SK-N-SH (cell line): Measurements from ENCODE around the gene COQ6. TPM values are rescaled to one million over a fixed set of nuclear protein-coding genes. Genes with fewer than 3 reads are reported as not detected.

Experiments used
- CTCF ChIA-PET: fragments of 300-600, 350-600 bp; formaldehyde crosslinking; extraction: SDS; loops from one replicate; lab custom pipeline; 2021; lab: Yijun Ruan, JAX
- POLR2A ChIA-PET: fragments of 350-600 bp; sonication (Branson Sonifier 250); formaldehyde crosslinking; extraction: SDS; loops from one replicate; lab custom pipeline; 2020; ENCODE audit warnings: antibody characterized with exemption, inconsistent platforms; lab: Yijun Ruan, JAX
- DNase-seq: peaks from one replicate; pipeline ENCODE4 v3.0.0; 2012
- H2AFZ ChIP-seq: fragments of 200-600 bp; sonication (generic); 2 replicates; pipeline ENCODE4 v1.8.1; 2016; ENCODE audit warnings: antibody characterized with exemption, mild to moderate bottlenecking, low read depth
- H3F3A ChIP-seq: fragments of 200-600 bp; sonication (generic); replicated peaks from 2 replicates; pipeline ENCODE3; 2016; ENCODE audit warnings: antibody characterized with exemption, mild to moderate bottlenecking; ENCODE audit not compliant: insufficient read depth
- H3K27ac ChIP-seq, 2 experiments: fragments of 200-500 bp in 1 of 2; fragments of 200-600 bp in 1 of 2; sonication (Bioruptor generic) in 1 of 2; sonication (generic), shearing (Covaris generic) in 1 of 2; 2 replicates each; pipeline versions ENCODE4 v1.5.1 to v1.6.1; 2014 to 2016; ENCODE audit warnings: low read depth in 2 of 2, inconsistent platforms in 1 of 2, low read length in 1 of 2, mild to moderate bottlenecking in 1 of 2, mixed read lengths in 1 of 2
- H3K27me3 ChIP-seq: fragments of 200-600 bp; sonication (generic), shearing (Covaris generic); 2 replicates; pipeline ENCODE4 v1.6.1; 2016; ENCODE audit warnings: mixed run types; ENCODE audit not compliant: insufficient read depth
- H3K36me3 ChIP-seq, 2 experiments: fragments of 200-500 bp in 1 of 2; fragments of 200-600 bp in 1 of 2; sonication (Bioruptor generic) in 1 of 2; sonication (generic) in 1 of 2; replicated peaks in 1 of 2; 2 replicates each; pipeline versions ENCODE3 to v1.5.1; 2014 to 2016; ENCODE audit warnings: low read length in 1 of 2, mild to moderate bottlenecking in 1 of 2; ENCODE audit not compliant: insufficient read depth in 2 of 2, control insufficient read depth in 1 of 2
- H3K4me1 ChIP-seq, 2 experiments: fragments of 200-500 bp in 1 of 2; fragments of 200-600 bp in 1 of 2; sonication (Bioruptor generic) in 1 of 2; sonication (generic), shearing (Covaris generic) in 1 of 2; 2 replicates each; pipeline versions ENCODE4 v1.5.1 to v1.6.1; 2014 to 2016; ENCODE audit warnings: low read depth in 1 of 2, low read length in 1 of 2, mixed run types in 1 of 2; ENCODE audit not compliant: insufficient read depth in 2 of 2, control insufficient read depth in 1 of 2
- H3K4me2 ChIP-seq: fragments of 200-600 bp; sonication (generic), shearing (Covaris generic); 2 replicates; pipeline ENCODE4 v1.6.1; 2017; ENCODE audit warnings: mixed run types
- H3K4me3 ChIP-seq, 2 experiments: fragments of 200-500 bp in 1 of 2; fragments of 200-600 bp in 1 of 2; sonication (Bioruptor generic) in 1 of 2; sonication (generic), shearing (Covaris generic) in 1 of 2; 2 replicates each; pipeline versions ENCODE4 v1.5.1 to v1.8.1; 2014 to 2016; ENCODE audit warnings: low read depth in 2 of 2, inconsistent platforms in 1 of 2, low read length in 1 of 2, mild to moderate bottlenecking in 1 of 2, mixed read lengths in 1 of 2, moderate library complexity in 1 of 2
- H3K79me2 ChIP-seq: fragments of 200-600 bp; sonication (generic); 2 replicates; pipeline ENCODE4 v1.8.1; 2017; ENCODE audit warnings: mild to moderate bottlenecking; ENCODE audit not compliant: insufficient read depth
- H3K9ac ChIP-seq: fragments of 200-600 bp; sonication (generic); 2 replicates; pipeline ENCODE4 v1.6.1; 2017; ENCODE audit warnings: mixed run types
- H3K9me2 ChIP-seq: fragments of 200-600 bp; sonication (generic); 2 replicates; pipeline ENCODE4 v1.6.1; 2017; ENCODE audit warnings: mixed run types
- H3K9me3 ChIP-seq: fragments of 200-600 bp; sonication (generic); 2 replicates; pipeline ENCODE4 v1.6.1; 2017; ENCODE audit warnings: mixed run types, mild to moderate bottlenecking, moderate library complexity
- H4K20me1 ChIP-seq: fragments of 200-600 bp; sonication (generic); 2 replicates; pipeline ENCODE4 v1.6.1; 2017; ENCODE audit warnings: mild to moderate bottlenecking, mixed run types; ENCODE audit not compliant: insufficient read depth
- CTCF ChIP-seq: fragments of 200-600 bp; sonication (generic); IDR thresholded peaks from 2 replicates; pipeline ENCODE4 v1.6.1; 2017; ENCODE audit warnings: antibody characterized with exemption, mild to moderate bottlenecking, moderate library complexity
- ELF1 ChIP-seq: IDR thresholded peaks from 2 replicates; pipeline ENCODE4 v1.4.0; 2012
- EP300 ChIP-seq, 2 experiments: IDR thresholded peaks; 2 replicates each; pipeline versions ENCODE4 v1.4.0 to v1.6.1; 2012; ENCODE audit warnings: borderline replicate concordance in 1 of 2, low read depth in 1 of 2, low read length in 1 of 2
- FOSL2 ChIP-seq: IDR thresholded peaks from 2 replicates; pipeline ENCODE4 v1.4.0; 2012; ENCODE audit warnings: low read depth, mild to moderate bottlenecking, moderate library complexity, borderline replicate concordance
- FOXJ3 ChIP-seq: sonication (generic); formaldehyde crosslinking; IDR thresholded peaks from 2 replicates; pipeline ENCODE4 v1.5.1; 2020; ENCODE audit warnings: mild to moderate bottlenecking, missing genetic modification reagents
- GATA2 ChIP-seq: sonication (generic); formaldehyde crosslinking; IDR thresholded peaks from 2 replicates; pipeline ENCODE4 v1.5.0; 2020; ENCODE audit warnings: mild to moderate bottlenecking, missing genetic modification reagents
- MAX ChIP-seq: IDR thresholded peaks from 2 replicates; pipeline ENCODE4 v1.4.0; 2012; ENCODE audit warnings: low read depth
- MEF2A ChIP-seq: IDR thresholded peaks from 2 replicates; pipeline ENCODE4 v1.4.0; 2012; ENCODE audit warnings: low read depth, borderline replicate concordance
- MXI1 ChIP-seq: IDR thresholded peaks from 2 replicates; pipeline ENCODE4 v1.6.1; 2012; ENCODE audit warnings: mild to moderate bottlenecking, low read depth, low read length, improper control_type of control experiment
- NFIC ChIP-seq: IDR thresholded peaks from 2 replicates; pipeline ENCODE4 v1.4.0; 2012; ENCODE audit warnings: borderline replicate concordance
- RFX5 ChIP-seq: IDR thresholded peaks from 2 replicates; pipeline ENCODE4 v1.6.1; 2012; ENCODE audit warnings: mild to moderate bottlenecking, improper control_type of control experiment, low read length
- RXRA ChIP-seq: IDR thresholded peaks from 2 replicates; pipeline ENCODE4 v1.4.0; 2012; ENCODE audit warnings: low read depth, mild to moderate bottlenecking, borderline replicate concordance
- SMC3 ChIP-seq: IDR thresholded peaks from 2 replicates; pipeline ENCODE4 v1.6.1; 2012; ENCODE audit warnings: low read depth, low read length, improper control_type of control experiment
- TAF1 ChIP-seq: IDR thresholded peaks from 2 replicates; pipeline ENCODE4 v1.6.1; 2012; ENCODE audit warnings: low read depth, mild to moderate bottlenecking, low read length, moderate library complexity, borderline replicate concordance
- WGBS: methylation state at CpG from one replicate; pipeline ENCODE4 v1.1.6; 2017; ENCODE audit warnings: low lambda C conversion rate; 5-methylcytosine and 5-hydroxymethylcytosine counted together
- polyA plus RNA-seq, 3 experiments: library from polyadenylated mRNA; depleted of rRNA; stranded (reverse); fragments of >200 nt; gene quantifications; 2 replicates each; pipeline ENCODE4 v1.2.3, GENCODE V29; 2012
- TF ChIP-seq, protein P1 (sequence below): IDR thresholded peaks from 2 replicates; pipeline ENCODE4 v1.4.0; 2012; ENCODE audit warnings: low read depth, borderline replicate concordance
- TF ChIP-seq, protein P2 (sequence below): IDR thresholded peaks from 2 replicates; pipeline ENCODE4 v1.6.1; 2012; ENCODE audit warnings: mild to moderate bottlenecking, low read depth, low read length, moderate library complexity

The COQ6 gene
- polyA plus RNA-seq, 1 of the 3 experiments (the other 2 are of a cell fraction) = 38.8 TPM

GRCh38 chr14:73937012-73937411, 13.1 kb upstream of the COQ6 start:
- no peak overlapping the region for H3K4me2 ChIP-seq
- H2AFZ ChIP-seq = no peak overlapping the region
- no peaks in the 10 kb centered on the region for H3K9me3 ChIP-seq
- H3K9ac ChIP-seq = no peak overlapping the region
- H3K79me2 ChIP-seq = no peaks in the 10 kb centered on the region
- CTCF ChIA-PET = interaction anchor here (2.1 kb wide), 1 partner anchor 16 kb away, joined by 7 read pairs; no protein-coding TSS in a partner anchor
- no peaks in the 10 kb centered on the region for H3K27me3 ChIP-seq
- H3F3A ChIP-seq = peaks cover 11% of the 10 kb centered on the region
- no peaks in the 10 kb centered on the region for H3K9me2 ChIP-seq
- H3K4me3 ChIP-seq = no peak overlapping the region
- H3K27ac ChIP-seq = no peak overlapping the region
- TF ChIP-seq EP300 (IDR thresholded peaks at IDR 0.05; ENCODE audit: borderline replicate concordance in 1 of 2, low read depth in 1 of 2, low read length in 1 of 2) = no peak
- TF ChIP-seq, all 33 proteins: peak for 0
- DNase-seq = no peak
- Histone ChIP-seq H3K36me3 (peaks cover 26 to 46% of the 10 kb centered on the region in 2 experiments), H3K4me1 (no peaks in the 10 kb centered on the region; a peak in 1 of 4 replicates), H4K20me1 (no peaks in the 10 kb centered on the region)
- WGBS = 90% methylated on average over 2 of the region's 2 CpGs
- POLR2A ChIA-PET = no interaction called here

DNA sequence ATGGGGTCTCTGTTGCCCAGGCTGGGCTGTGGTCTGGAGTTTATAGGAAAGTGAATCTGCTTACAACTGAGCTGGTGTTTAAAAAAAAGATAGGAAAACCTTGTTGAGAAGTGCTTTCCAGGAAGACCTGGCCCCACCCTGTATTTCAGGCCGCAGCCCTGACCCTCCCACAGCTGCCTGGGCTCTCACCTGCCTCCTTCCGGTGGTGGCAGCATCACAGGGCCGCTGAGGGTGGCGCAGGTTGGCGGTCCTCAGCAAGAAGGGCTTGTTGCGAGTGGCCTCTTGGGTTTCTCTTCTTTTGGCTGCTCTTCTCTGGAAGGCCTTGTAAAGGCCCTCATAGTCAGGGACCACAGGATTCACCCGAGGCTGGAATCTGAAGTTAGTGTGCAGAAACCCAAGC, 7.9 kb upstream of the COQ6 start:
- H4K20me1 ChIP-seq = no peaks in the 10 kb centered on the region
- CTCF ChIA-PET = interaction anchor here (1.4 kb wide), 1 partner anchor 8 kb away, joined by 4 read pairs; the partner anchor contains the start of genes COQ6 and FAM161B
- no peaks in the 10 kb centered on the region for H3K9me3 ChIP-seq
- peaks cover 2 to 24% of the 10 kb centered on the region in 2 experiments for H3K36me3 ChIP-seq
- no peaks in the 10 kb centered on the region for H3K79me2 ChIP-seq
- no peak for DNase-seq
- TF ChIP-seq, protein P1, sequence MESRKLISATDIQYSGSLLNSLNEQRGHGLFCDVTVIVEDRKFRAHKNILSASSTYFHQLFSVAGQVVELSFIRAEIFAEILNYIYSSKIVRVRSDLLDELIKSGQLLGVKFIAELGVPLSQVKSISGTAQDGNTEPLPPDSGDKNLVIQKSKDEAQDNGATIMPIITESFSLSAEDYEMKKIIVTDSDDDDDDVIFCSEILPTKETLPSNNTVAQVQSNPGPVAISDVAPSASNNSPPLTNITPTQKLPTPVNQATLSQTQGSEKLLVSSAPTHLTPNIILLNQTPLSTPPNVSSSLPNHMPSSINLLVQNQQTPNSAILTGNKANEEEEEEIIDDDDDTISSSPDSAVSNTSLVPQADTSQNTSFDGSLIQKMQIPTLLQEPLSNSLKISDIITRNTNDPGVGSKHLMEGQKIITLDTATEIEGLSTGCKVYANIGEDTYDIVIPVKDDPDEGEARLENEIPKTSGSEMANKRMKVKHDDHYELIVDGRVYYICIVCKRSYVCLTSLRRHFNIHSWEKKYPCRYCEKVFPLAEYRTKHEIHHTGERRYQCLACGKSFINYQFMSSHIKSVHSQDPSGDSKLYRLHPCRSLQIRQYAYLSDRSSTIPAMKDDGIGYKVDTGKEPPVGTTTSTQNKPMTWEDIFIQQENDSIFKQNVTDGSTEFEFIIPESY = no peak
- TF ChIP-seq SMC3 = no peak
- no peak for TF ChIP-seq EP300 (IDR thresholded peaks at IDR 0.05; ENCODE audit: borderline replicate concordance in 1 of 2, low read depth in 1 of 2, low read length in 1 of 2)
- TF ChIP-seq FOXJ3 (CRISPR knock-in tag) = no peak
- no peak for TF ChIP-seq RFX5
- no peak for TF ChIP-seq NFIC
- TF ChIP-seq TAF1 = no peak
- no peak for TF ChIP-seq ELF1
- no peak for TF ChIP-seq CTCF
- TF ChIP-seq RXRA = no peak
- no peak for TF ChIP-seq MAX
- TF ChIP-seq MXI1 = no peak
- no peak for TF ChIP-seq MEF2A
- TF ChIP-seq, protein P2, sequence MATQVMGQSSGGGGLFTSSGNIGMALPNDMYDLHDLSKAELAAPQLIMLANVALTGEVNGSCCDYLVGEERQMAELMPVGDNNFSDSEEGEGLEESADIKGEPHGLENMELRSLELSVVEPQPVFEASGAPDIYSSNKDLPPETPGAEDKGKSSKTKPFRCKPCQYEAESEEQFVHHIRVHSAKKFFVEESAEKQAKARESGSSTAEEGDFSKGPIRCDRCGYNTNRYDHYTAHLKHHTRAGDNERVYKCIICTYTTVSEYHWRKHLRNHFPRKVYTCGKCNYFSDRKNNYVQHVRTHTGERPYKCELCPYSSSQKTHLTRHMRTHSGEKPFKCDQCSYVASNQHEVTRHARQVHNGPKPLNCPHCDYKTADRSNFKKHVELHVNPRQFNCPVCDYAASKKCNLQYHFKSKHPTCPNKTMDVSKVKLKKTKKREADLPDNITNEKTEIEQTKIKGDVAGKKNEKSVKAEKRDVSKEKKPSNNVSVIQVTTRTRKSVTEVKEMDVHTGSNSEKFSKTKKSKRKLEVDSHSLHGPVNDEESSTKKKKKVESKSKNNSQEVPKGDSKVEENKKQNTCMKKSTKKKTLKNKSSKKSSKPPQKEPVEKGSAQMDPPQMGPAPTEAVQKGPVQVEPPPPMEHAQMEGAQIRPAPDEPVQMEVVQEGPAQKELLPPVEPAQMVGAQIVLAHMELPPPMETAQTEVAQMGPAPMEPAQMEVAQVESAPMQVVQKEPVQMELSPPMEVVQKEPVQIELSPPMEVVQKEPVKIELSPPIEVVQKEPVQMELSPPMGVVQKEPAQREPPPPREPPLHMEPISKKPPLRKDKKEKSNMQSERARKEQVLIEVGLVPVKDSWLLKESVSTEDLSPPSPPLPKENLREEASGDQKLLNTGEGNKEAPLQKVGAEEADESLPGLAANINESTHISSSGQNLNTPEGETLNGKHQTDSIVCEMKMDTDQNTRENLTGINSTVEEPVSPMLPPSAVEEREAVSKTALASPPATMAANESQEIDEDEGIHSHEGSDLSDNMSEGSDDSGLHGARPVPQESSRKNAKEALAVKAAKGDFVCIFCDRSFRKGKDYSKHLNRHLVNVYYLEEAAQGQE = no peak
- no peak for TF ChIP-seq GATA2 (CRISPR knock-in tag)
- no peak for TF ChIP-seq FOSL2
- TF ChIP-seq, all 33 proteins: peak for 0
- WGBS = 85% methylated on average over 7 of the region's 7 CpGs
- Histone ChIP-seq H3K9me2 (no peaks in the 10 kb centered on the region), H3K27ac (no peak overlapping the region), H3K4me2 (no peak overlapping the region), H3K9ac (no peak overlapping the region), H3F3A (no peaks in the 10 kb centered on the region), H3K4me3 (no peak overlapping the region), H2AFZ (no peak overlapping the region), H3K27me3 (no peaks in the 10 kb centered on the region), H3K4me1 (no peaks in the 10 kb centered on the region; a peak in 1 of 4 replicates)
- POLR2A ChIA-PET = no interaction called here
